Choroid plexus epithelial cell (primary cell): ENCODE results near the gene DRC7.

Experiments
- DNase-seq: peaks from one replicate; pipeline ENCODE4 v3.0.0-alpha.2; 2010; ENCODE audit warnings: low read depth
- H3K4me3 ChIP-seq: 2 replicates; pipeline ENCODE4 v1.5.1; 2011; ENCODE audit warnings: low read depth, mild to moderate bottlenecking, control low read depth, low read length, moderate library complexity
- TF ChIP-seq, protein P1 (sequence below): conservative IDR thresholded peaks from 2 replicates; pipeline ENCODE4 v1.5.1; 2011; ENCODE audit warnings: low read depth, mild to moderate bottlenecking, control low read depth, inconsistent platforms, low read length, moderate library complexity

DRC7 gene

DNA sequence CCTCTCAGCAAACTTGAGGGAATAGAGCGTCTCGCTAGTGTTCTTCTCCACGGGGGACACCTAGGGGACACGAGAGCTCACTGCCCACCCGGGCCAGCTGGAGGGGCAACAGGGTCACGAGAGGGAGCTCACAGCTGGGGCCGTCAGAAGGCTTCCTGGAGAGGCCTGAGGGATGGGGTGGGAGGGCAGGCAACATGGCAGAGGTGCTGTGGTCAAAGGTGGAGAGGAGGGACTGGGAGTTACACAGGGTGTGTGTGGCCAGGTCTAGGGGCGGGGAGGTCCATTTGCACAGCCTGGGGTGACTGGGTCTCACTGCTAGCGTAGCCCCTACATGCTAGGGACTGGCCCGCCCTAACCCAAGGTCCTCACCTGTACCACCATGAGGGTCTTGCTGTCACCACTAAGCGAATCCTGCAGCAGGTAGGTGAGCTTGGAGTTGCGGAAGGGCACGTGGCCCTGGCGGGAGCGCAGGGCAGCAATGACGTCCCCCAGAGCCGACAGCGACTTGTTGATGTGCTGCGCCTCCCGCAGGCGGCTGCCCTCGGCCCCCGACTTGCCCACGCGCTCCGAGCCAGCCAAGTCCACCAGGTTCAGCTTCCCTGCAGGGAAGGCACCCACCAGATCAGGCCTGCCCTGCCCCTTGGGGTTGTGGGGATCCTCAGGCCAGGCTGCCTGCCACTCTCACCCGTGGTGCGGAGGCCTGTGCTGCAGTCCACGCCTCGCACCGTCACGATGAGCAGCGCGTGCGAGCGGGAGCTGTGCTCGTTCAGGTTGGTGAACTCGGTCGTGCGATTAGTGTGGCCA, 66.0 kb downstream of the DRC7 start:
- TF ChIP-seq, protein P1, sequence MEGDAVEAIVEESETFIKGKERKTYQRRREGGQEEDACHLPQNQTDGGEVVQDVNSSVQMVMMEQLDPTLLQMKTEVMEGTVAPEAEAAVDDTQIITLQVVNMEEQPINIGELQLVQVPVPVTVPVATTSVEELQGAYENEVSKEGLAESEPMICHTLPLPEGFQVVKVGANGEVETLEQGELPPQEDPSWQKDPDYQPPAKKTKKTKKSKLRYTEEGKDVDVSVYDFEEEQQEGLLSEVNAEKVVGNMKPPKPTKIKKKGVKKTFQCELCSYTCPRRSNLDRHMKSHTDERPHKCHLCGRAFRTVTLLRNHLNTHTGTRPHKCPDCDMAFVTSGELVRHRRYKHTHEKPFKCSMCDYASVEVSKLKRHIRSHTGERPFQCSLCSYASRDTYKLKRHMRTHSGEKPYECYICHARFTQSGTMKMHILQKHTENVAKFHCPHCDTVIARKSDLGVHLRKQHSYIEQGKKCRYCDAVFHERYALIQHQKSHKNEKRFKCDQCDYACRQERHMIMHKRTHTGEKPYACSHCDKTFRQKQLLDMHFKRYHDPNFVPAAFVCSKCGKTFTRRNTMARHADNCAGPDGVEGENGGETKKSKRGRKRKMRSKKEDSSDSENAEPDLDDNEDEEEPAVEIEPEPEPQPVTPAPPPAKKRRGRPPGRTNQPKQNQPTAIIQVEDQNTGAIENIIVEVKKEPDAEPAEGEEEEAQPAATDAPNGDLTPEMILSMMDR: no peak

DNA sequence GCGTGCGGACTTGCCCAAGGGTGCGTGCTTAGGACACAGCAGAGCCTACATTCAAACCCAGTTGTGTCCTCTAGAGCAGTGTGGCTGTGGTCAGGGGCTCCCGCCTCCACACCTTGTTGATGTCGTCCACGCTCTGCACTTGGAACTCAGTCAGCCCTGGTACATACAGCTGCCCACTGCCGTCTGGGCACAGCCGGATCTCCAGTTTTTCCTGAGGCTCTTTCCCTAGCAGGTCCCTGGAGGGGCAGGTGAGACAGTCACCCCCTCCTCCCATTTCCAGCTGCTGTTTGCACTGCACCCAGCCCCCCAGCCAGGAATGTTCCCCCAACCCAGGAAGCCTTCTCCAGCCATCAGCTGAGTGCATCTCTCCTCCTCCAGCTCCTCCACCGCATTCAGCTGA, 66.7 kb downstream of the DRC7 start:
- H3K4me3 ChIP-seq: no peak overlapping the region
- TF ChIP-seq, protein P1: no peak
- no peak for DNase-seq

More for the DNA sequence above, 66.0 kb downstream of the DRC7 start:
- no peak overlapping the region for H3K4me3 ChIP-seq
- no peak for DNase-seq

DNA sequence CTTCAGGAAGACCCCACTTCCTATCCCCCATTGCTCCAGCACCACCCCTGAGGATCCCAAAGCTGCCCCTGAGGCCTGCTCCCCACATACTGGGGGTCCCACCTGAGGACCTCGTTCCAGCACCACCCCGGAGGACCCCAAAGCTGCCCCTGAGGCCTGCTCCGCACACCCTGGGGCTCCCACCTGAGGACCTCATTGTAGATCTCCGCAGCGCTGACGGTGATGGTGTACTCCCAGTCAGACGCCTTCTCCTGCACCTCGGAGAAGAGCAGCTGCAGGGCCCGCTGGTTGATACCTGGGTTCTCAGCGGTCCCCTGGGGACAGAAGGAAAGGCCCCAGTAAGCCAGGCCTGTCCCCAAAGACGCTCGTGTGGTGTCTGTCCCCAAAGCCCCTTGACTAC, 67.4 kb downstream of the DRC7 start:
- H3K4me3 ChIP-seq: no peak overlapping the region
- DNase-seq: no peak

DNA sequence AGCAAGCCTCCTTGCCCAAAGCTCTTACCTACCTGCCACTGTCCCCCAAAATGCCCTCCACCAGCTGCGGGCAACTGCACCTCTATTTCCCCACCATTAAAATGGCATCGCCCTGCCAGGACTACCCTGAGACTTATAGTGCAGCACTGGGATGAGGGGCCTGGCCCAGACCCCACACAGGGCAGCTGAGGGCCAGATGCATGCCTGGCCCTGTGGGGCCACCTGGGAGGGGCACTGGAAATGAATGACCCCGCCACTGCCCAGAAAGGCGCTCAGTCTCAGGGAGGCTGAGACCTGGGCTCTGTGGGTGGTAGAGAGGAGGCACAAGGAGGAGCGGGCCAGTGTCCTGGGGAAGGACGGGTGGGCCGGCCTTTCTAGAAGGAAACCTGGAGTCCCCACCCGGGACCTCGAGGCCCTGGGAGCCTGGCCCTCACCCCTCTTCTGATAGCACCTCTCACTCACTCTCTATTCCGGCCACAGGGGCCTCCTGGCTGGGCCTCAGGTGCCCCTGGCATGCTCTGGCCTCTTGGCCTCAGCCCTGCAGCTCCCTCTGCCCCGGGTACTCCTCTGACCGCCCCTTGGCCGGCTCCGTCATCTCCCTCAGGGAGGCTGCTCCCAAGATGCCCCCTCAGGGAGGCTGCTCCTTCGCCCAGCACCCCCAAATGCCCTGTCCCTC, 67.9 kb downstream of the DRC7 start:
- TF ChIP-seq, protein P1: no peak

More for the DNA sequence above, 67.4 kb downstream of the DRC7 start:
- TF ChIP-seq, protein P1: no peak

DNA sequence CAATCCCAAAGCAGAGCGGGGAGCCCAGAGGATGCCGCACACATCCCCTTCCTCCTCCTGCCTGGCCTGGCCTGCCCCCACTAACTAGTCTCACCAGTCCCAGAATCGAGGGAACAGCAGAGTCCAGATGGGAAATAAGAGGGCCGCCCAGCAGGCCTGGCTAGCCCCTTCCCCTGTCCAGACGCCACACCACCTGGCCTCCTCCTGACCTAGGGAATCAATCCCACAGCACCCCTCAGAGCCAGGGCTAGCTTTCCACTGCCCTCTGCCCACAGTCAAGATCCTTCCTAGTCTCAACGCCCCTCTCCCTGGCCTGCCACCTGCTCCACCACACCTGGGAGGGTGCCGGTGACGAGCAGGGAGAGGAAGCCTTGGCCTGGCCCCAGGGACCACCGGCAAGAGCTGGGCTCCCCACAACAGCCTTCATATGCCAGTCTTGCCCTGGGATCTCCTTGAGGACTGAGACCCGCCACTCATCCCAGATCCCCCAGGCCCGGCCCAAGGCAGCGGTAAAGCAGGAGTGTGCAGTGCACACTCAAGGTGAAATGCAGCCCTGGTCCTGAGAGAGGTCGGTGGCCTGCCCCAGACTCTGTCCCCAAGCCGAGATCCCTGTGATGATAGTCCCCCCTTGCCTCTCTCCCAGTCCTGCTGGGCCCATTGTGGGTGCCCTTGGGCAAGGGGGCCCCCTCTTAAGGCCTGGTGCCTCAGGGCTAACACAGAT, 68.8 kb downstream of the DRC7 start:
- no peak for DNase-seq
- H3K4me3 ChIP-seq: no peak overlapping the region
- TF ChIP-seq, protein P1: no peak

More for the DNA sequence above, 67.9 kb downstream of the DRC7 start:
- DNase-seq: no peak
- no peak overlapping the region for H3K4me3 ChIP-seq

DNA sequence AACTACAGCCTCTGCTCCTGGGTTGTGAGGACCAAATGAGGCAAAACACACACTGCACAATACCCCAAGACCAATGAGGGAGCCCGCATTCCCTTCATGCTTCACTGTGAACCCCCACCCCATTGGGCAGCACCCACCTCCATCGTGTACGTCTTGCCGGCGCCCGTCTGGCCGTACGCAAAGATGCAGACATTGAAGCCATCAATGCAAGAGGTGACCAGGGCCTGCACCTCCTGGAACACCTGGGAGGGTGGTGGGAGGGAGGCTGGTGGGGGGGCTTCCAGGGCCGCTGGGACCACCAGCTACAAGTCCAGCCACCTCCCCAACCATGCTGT, 69.4 kb downstream of the DRC7 start:
- TF ChIP-seq, protein P1: no peak
- H3K4me3 ChIP-seq: no peak overlapping the region
- DNase-seq: no peak
